ENCODE data around the gene CYFIP1.

CYFIP1 gene

DNA sequence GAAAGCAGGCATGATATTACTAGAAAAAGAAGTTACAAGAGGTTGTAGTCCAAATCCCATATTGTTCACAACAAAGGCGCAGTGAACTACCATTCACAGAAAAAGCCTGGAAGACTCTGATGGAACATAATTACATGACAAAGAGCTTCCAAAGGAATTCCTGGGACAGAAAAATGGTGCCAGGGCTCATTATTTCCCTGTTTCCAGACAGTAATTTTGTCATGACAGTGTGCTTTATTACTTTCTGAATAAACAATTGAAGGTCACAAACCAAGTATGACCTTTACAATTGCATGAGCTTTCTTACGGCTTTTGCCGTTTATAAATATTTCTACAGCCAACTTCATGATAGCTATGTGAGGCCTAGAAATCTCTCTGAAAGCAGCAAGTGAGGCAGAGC, 61.0 kb downstream of the CYFIP1 start:
- no peaks in the 10 kb centered on the region for H3K27me3 ChIP-seq (ENCODE audit: control insufficient read depth in 1 of 2, insufficient read depth in 2 of 2, low read length in 2 of 2)
- H3K9me3 ChIP-seq (ENCODE audit: control insufficient read depth in 1 of 2, low read length in 2 of 2) = no peaks in the 10 kb centered on the region
- no peak overlapping the region for H3K4me3 ChIP-seq (ENCODE audit: low read depth in 1 of 2, low read length in 2 of 2)
- no peak overlapping the region for H3K27ac ChIP-seq (ENCODE audit: low read depth, low read length)
- H3K9ac ChIP-seq (ENCODE audit: low read depth in 1 of 2, low read length in 2 of 2) = no peak overlapping the region
- no peaks in the 10 kb centered on the region for H3K4me1 ChIP-seq (ENCODE audit: control insufficient read depth in 1 of 2, insufficient read depth in 2 of 2, low read length in 2 of 2)
- peaks cover 19 to 52% of the 10 kb centered on the region in 2 donors for H3K36me3 ChIP-seq (ENCODE audit: control insufficient read depth in 1 of 2, insufficient read depth in 2 of 2, low read length in 2 of 2)

DNA sequence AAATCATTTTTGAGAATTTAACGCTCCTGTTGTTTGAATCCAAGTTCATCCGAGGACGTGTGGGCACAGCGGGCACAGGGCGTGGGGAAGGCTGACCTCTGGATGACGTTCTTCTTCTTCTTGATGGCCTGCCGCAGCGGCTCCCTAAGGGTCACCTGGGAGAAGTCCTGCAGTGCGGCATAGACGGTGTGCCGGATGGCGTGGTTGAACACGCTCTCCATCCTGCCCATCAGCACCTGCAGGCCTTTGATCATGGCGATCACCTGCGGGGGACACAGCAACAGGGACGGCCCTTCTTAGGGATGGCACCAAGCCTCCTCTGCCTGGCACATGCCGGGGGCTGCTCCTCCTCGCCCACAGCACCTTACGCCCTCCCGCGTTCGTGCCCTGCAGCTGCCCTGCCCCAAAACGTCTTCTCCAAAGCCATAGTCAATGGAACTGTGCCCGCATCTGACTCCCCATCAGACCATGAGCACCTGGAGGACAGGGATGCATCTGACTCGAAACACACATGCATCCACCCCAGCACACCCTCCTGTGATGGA, 61.5 kb downstream of the CYFIP1 start:
- H3K4me1 ChIP-seq (ENCODE audit: control insufficient read depth in 1 of 2, insufficient read depth in 2 of 2, low read length in 2 of 2) = no peaks in the 10 kb centered on the region
- H3K27ac ChIP-seq (ENCODE audit: low read depth, low read length) = no peak overlapping the region
- H3K9me3 ChIP-seq (ENCODE audit: control insufficient read depth in 1 of 2, low read length in 2 of 2) = no peaks in the 10 kb centered on the region
- H3K4me3 ChIP-seq (ENCODE audit: low read depth in 1 of 2, low read length in 2 of 2) = no peak overlapping the region
- H3K36me3 ChIP-seq (ENCODE audit: control insufficient read depth in 1 of 2, insufficient read depth in 2 of 2, low read length in 2 of 2) = peaks cover 20 to 57% of the 10 kb centered on the region in 2 donors
- no peaks in the 10 kb centered on the region for H3K27me3 ChIP-seq (ENCODE audit: control insufficient read depth in 1 of 2, insufficient read depth in 2 of 2, low read length in 2 of 2)
- H3K9ac ChIP-seq (ENCODE audit: low read depth in 1 of 2, low read length in 2 of 2) = no peak overlapping the region

DNA sequence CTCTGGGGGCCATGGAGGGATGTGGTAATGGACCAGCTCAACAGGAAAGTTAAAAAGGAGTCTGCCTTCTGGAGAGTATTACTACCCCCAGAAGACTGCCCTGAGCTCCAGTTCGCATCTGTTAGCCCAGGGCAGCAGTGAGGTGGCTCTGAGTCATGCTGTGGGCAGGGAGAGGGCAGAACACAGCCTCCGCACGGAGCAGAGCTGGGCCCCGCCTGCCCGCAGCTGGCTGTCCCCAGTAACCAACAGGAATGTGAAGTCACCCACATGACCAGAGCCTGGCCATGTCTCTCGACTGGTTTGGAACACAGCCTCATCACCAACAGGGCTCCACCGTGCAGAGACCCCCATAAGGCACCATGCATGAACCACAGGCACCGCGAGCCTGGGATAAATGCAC, 62.1 kb downstream of the CYFIP1 start:
- no peak overlapping the region for H3K27ac ChIP-seq (ENCODE audit: low read depth, low read length)
- H3K4me1 ChIP-seq (ENCODE audit: control insufficient read depth in 1 of 2, insufficient read depth in 2 of 2, low read length in 2 of 2) = no peaks in the 10 kb centered on the region
- peaks cover 18 to 59% of the 10 kb centered on the region in 2 donors for H3K36me3 ChIP-seq (ENCODE audit: control insufficient read depth in 1 of 2, insufficient read depth in 2 of 2, low read length in 2 of 2)
- no peaks in the 10 kb centered on the region for H3K27me3 ChIP-seq (ENCODE audit: control insufficient read depth in 1 of 2, insufficient read depth in 2 of 2, low read length in 2 of 2)
- no peak overlapping the region for H3K4me3 ChIP-seq (ENCODE audit: low read depth in 1 of 2, low read length in 2 of 2)
- H3K9me3 ChIP-seq (ENCODE audit: control insufficient read depth in 1 of 2, low read length in 2 of 2) = no peaks in the 10 kb centered on the region
- H3K9ac ChIP-seq (ENCODE audit: low read depth in 1 of 2, low read length in 2 of 2) = no peak overlapping the region

DNA sequence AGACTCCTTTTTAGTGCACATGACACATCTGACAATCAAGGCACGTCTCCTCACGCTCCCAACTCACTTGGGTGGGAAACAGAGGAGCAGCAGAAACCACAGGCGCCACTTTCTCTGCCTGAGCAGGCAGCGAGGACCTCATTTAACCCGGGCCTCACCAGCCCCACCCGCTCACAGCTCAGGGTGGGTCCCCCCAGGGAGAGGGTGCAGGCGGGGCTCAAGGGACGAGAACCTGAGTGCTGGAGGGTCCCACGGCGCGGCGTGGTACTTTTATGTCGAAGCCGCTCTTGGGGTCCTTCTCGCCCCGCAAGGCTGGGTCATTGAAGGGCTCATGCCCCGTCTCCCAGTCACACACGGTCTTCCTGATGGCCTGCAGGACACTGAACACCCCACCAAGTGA, 62.6 kb downstream of the CYFIP1 start:
- Histone ChIP-seq H3K9ac (ENCODE audit: low read depth in 1 of 2, low read length in 2 of 2) (no peak overlapping the region), H3K27me3 (ENCODE audit: control insufficient read depth in 1 of 2, insufficient read depth in 2 of 2, low read length in 2 of 2) (no peaks in the 10 kb centered on the region), H3K9me3 (ENCODE audit: control insufficient read depth in 1 of 2, low read length in 2 of 2) (no peaks in the 10 kb centered on the region), H3K4me3 (ENCODE audit: low read depth in 1 of 2, low read length in 2 of 2) (no peak overlapping the region), H3K27ac (ENCODE audit: low read depth, low read length) (no peak overlapping the region), H3K4me1 (ENCODE audit: control insufficient read depth in 1 of 2, insufficient read depth in 2 of 2, low read length in 2 of 2) (no peaks in the 10 kb centered on the region), H3K36me3 (ENCODE audit: control insufficient read depth in 1 of 2, insufficient read depth in 2 of 2, low read length in 2 of 2) (peaks cover 18 to 64% of the 10 kb centered on the region in 2 donors)

DNA sequence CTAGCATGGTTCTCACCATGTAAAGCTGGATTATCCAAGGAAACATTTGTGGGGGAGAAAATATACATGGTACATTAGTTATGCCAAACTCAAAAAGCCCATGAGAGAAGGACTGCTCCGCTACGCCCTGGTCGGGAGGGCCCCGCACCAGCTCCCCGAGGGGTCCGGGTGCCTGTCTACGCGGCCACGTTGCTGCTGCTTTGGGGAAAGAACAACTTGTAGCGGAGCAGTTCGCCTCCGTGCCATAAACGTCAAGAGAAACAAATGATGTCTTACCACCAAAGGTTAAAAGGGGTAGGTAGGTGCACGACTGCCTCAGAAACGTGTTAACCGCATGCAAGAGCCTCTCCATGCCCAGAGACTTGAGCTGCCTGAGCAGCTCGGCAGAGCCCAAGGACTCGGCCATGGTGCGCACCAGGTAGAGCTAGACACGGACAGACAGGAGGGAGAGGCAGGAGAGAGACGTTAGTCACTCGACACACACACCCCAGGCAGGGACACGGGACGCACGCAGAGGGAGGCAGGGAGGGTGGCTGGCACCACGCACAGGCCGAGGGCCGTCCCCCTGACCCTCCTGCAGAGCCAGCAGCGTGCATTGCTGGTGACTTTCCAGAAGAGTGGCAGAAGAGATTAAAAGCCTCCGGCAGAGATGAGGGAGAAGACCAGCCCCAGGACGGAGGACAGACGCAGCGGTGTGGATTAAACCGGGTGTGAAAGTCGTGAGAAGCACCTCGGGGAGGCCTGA, 63.4 kb downstream of the CYFIP1 start:
- Histone ChIP-seq H3K27ac (ENCODE audit: low read depth, low read length) (no peak overlapping the region), H3K9me3 (ENCODE audit: control insufficient read depth in 1 of 2, low read length in 2 of 2) (no peaks in the 10 kb centered on the region), H3K27me3 (ENCODE audit: control insufficient read depth in 1 of 2, insufficient read depth in 2 of 2, low read length in 2 of 2) (no peaks in the 10 kb centered on the region), H3K4me3 (ENCODE audit: low read depth in 1 of 2, low read length in 2 of 2) (no peak overlapping the region), H3K4me1 (ENCODE audit: control insufficient read depth in 1 of 2, insufficient read depth in 2 of 2, low read length in 2 of 2) (no peaks in the 10 kb centered on the region), H3K36me3 (ENCODE audit: control insufficient read depth in 1 of 2, insufficient read depth in 2 of 2, low read length in 2 of 2) (peaks cover 18 to 67% of the 10 kb centered on the region in 2 donors), H3K9ac (ENCODE audit: low read depth in 1 of 2, low read length in 2 of 2) (no peak overlapping the region)

DNA sequence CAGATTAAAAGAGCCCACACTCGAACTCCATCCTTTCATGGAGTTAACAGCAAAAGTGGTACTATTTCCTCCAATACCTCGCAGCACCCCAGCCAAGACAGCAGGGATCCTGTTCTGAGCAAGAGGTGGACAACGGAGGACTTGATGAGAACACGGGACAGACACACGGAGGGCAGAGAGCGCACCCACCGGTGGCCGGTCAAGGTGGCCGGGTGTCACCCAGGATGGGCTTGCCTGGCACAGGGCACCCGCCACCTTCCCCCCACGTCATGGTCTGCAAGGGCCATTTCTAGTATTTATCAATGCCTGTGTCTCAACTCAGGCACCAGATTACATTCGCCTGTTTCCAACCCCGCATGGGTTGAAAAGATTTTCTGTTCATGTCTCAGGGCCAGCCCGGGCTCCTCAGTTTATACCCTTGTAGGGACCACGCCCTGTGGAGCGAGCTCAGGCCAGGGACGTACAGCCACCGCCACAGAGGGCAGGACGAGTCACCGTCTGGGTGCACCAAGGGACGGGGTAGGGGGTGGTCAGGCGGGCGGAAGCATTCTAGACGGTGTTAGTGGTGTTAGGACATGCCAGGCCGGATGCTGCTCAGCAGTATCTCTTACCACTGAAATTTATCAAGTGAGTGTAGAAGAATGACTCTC, 64.2 kb downstream of the CYFIP1 start:
- Histone ChIP-seq H3K27ac (ENCODE audit: low read depth, low read length) (no peak overlapping the region), H3K4me1 (ENCODE audit: control insufficient read depth in 1 of 2, insufficient read depth in 2 of 2, low read length in 2 of 2) (no peaks in the 10 kb centered on the region), H3K36me3 (ENCODE audit: control insufficient read depth in 1 of 2, insufficient read depth in 2 of 2, low read length in 2 of 2) (peaks cover 18 to 72% of the 10 kb centered on the region in 2 donors), H3K9me3 (ENCODE audit: control insufficient read depth in 1 of 2, low read length in 2 of 2) (no peaks in the 10 kb centered on the region), H3K27me3 (ENCODE audit: control insufficient read depth in 1 of 2, insufficient read depth in 2 of 2, low read length in 2 of 2) (no peaks in the 10 kb centered on the region), H3K9ac (ENCODE audit: low read depth in 1 of 2, low read length in 2 of 2) (no peak overlapping the region), H3K4me3 (ENCODE audit: low read depth in 1 of 2, low read length in 2 of 2) (no peak overlapping the region)

DNA sequence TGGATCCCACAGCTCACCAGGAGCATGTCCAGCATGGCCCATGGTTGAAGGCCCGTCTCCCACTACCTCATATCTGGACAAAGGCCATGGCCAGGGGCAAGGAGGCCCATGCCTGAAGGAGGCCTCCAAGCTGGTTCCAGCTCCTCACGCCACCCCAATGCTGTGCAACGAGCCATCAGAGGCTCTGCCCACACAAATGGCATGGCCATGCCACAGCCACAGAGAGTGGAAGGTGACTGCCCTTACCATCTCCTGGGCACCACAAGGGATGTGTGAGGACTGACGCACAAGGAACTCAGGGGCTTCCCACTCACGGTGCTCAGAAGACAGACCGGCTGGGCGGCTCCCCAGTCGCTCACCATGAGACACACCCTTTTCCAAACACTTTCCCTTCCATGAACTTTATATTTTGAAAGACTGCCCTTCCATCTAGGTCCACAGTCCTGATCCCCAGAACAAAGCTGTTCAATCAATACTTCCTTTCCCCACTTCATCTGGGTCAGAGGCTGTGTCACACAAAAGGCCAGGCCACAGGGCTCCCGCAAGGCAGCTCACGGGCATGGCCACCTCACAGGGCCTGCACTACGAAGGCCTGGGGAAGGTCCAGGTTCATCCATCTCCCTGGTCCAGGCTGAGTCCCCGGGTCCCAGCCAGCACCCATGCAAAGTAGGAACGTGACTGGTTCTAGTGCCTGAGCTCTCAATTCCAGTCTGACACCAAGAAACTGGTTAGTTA, 66.4 kb downstream of the CYFIP1 start:
- H3K27ac ChIP-seq (ENCODE audit: low read depth, low read length) = no peak overlapping the region

DNA sequence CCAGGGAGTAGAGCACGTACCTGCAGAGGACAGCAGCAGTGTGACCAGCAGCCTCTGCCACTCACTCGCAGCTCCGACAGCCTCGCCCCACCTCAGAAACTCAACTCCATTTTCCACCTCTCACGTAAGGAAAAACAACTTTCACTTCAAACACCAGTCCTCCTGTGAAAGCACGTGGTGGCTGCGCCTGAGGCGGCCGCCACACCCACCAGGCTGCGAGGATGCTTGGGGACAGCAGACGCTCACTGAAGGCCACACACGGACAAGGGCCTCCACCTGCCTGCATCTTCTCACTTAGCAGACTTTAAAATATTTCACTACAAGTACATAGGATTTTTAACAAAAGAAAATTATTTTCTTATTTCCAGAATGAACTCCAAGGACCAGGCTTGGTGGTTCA, 67.9 kb downstream of the CYFIP1 start:
- H3K9ac ChIP-seq (ENCODE audit: low read depth in 1 of 2, low read length in 2 of 2) = no peak overlapping the region
- H3K27me3 ChIP-seq (ENCODE audit: control insufficient read depth in 1 of 2, insufficient read depth in 2 of 2, low read length in 2 of 2) = no peaks in the 10 kb centered on the region
- no peak overlapping the region for H3K4me3 ChIP-seq (ENCODE audit: low read depth in 1 of 2, low read length in 2 of 2)
- no peaks in the 10 kb centered on the region for H3K4me1 ChIP-seq (ENCODE audit: control insufficient read depth in 1 of 2, insufficient read depth in 2 of 2, low read length in 2 of 2)
- no peak overlapping the region for H3K27ac ChIP-seq (ENCODE audit: low read depth, low read length)
- H3K9me3 ChIP-seq (ENCODE audit: control insufficient read depth in 1 of 2, low read length in 2 of 2) = no peaks in the 10 kb centered on the region
- H3K36me3 ChIP-seq (ENCODE audit: control insufficient read depth in 1 of 2, insufficient read depth in 2 of 2, low read length in 2 of 2) = peaks cover 21 to 85% of the 10 kb centered on the region in 2 donors

More for the DNA sequence above, 66.4 kb downstream of the CYFIP1 start:
- H3K4me3 ChIP-seq (ENCODE audit: low read depth in 1 of 2, low read length in 2 of 2) = no peak overlapping the region
- peaks cover 22 to 87% of the 10 kb centered on the region in 2 donors for H3K36me3 ChIP-seq (ENCODE audit: control insufficient read depth in 1 of 2, insufficient read depth in 2 of 2, low read length in 2 of 2)
- H3K4me1 ChIP-seq (ENCODE audit: control insufficient read depth in 1 of 2, insufficient read depth in 2 of 2, low read length in 2 of 2) = no peaks in the 10 kb centered on the region
- H3K9ac ChIP-seq (ENCODE audit: low read depth in 1 of 2, low read length in 2 of 2) = no peak overlapping the region
- H3K27me3 ChIP-seq (ENCODE audit: control insufficient read depth in 1 of 2, insufficient read depth in 2 of 2, low read length in 2 of 2) = no peaks in the 10 kb centered on the region
- H3K9me3 ChIP-seq (ENCODE audit: control insufficient read depth in 1 of 2, low read length in 2 of 2) = no peaks in the 10 kb centered on the region

DNA sequence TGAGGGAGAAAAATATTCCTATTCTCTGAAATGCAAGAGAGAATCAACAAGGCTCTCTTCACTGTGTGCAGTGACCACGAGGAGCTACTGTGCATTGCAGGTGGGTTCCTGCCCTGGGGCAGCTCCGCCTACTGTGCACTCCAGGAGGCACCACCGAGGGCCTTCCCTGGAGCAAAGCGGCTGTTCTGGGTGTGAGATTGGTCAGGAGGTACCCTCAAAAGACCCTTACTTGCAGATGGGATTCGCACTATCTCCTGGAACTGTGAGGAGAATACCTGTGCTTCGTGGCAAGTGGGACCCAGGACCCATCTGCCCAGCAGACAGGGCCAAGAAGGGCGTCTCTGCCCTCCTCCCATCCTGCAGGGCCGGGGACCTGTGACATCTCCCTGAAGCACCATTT, 68.9 kb downstream of the CYFIP1 start:
- no peak overlapping the region for H3K4me3 ChIP-seq (ENCODE audit: low read depth in 1 of 2, low read length in 2 of 2)
- no peak overlapping the region for H3K27ac ChIP-seq (ENCODE audit: low read depth, low read length)
- no peaks in the 10 kb centered on the region for H3K9me3 ChIP-seq (ENCODE audit: control insufficient read depth in 1 of 2, low read length in 2 of 2)
- H3K4me1 ChIP-seq (ENCODE audit: control insufficient read depth in 1 of 2, insufficient read depth in 2 of 2, low read length in 2 of 2) = no peaks in the 10 kb centered on the region
- H3K27me3 ChIP-seq (ENCODE audit: control insufficient read depth in 1 of 2, insufficient read depth in 2 of 2, low read length in 2 of 2) = no peaks in the 10 kb centered on the region
- H3K36me3 ChIP-seq (ENCODE audit: control insufficient read depth in 1 of 2, insufficient read depth in 2 of 2, low read length in 2 of 2) = peaks cover 23 to 84% of the 10 kb centered on the region in 2 donors
- no peak overlapping the region for H3K9ac ChIP-seq (ENCODE audit: low read depth in 1 of 2, low read length in 2 of 2)

DNA sequence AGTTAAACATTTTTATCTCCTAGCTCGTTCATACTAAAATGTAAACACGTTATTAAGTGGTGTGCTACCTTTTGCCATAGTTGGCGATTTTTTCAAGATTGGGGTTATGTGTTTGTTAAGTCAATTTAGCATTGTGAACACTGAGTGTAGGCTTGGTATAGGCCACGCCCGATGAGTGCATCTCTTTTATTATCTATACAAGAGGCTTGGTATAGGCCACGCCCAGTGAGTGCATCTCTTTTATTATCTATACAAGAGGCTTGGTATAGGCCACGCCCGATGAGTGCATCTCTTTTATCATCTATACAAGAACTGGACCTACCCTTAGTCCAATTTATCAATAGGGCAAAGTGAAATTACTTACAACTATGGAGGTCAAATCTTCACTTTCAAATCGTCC, 71.3 kb downstream of the CYFIP1 start:
- Histone ChIP-seq H3K9me3 (ENCODE audit: control insufficient read depth in 1 of 2, low read length in 2 of 2) (no peaks in the 10 kb centered on the region), H3K9ac (ENCODE audit: low read depth in 1 of 2, low read length in 2 of 2) (no peak overlapping the region), H3K4me1 (ENCODE audit: control insufficient read depth in 1 of 2, insufficient read depth in 2 of 2, low read length in 2 of 2) (peaks cover 0 to 2% of the 10 kb centered on the region in 2 donors), H3K27me3 (ENCODE audit: control insufficient read depth in 1 of 2, insufficient read depth in 2 of 2, low read length in 2 of 2) (no peaks in the 10 kb centered on the region), H3K27ac (ENCODE audit: low read depth, low read length) (no peak overlapping the region), H3K36me3 (ENCODE audit: control insufficient read depth in 1 of 2, insufficient read depth in 2 of 2, low read length in 2 of 2) (peaks cover 21 to 69% of the 10 kb centered on the region in 2 donors), H3K4me3 (ENCODE audit: low read depth in 1 of 2, low read length in 2 of 2) (no peak overlapping the region)

All from duodenal mucosa (tissue), 2 donors.